MG63 (cell line): ENCODE results near the gene CYP2W1. TPM values are rescaled to one million over a fixed set of nuclear protein-coding genes. Genes with fewer than 3 reads are reported as not detected.

Experiments
- total RNA-seq: library from RNA; depleted of rRNA; stranded (reverse); fragments of >200 nt; shearing (Covaris generic); gene quantifications from 2 replicates; pipeline ENCODE4 v1.2.3, GENCODE V29; 2014; ENCODE audit warnings: low replicate concordance; rRNA removed

CYP2W1 gene
- total RNA-seq, 1 experiment from 2014 or later: not detected

Other genes with a start within 250 kb of the CYP2W1 start
- 109 and 157 TPM in 2 replicates for gene SUN1, start 150.7 kb upstream of the CYP2W1 start, total RNA-seq
- 58.2 and 58.9 TPM in 2 replicates for gene GET4, start 106.6 kb upstream of the CYP2W1 start, total RNA-seq
- 7.6 and 9.6 TPM in 2 replicates for gene ADAP1, start 28.5 kb upstream of the CYP2W1 start, total RNA-seq
- gene COX19, start 7.6 kb upstream of the CYP2W1 start, total RNA-seq: 4.4 and 10.1 TPM in 2 replicates
- 1.5 TPM in 1 of 2 replicates, not detected in the other for gene GPR146, start 61.4 kb downstream of the CYP2W1 start, total RNA-seq
- gene GPER1, start 104.9 kb downstream of the CYP2W1 start, total RNA-seq: 2.2 and 2.8 TPM in 2 replicates
- 49.9 and 71.8 TPM in 2 replicates for gene ZFAND2A, start 177.0 kb downstream of the CYP2W1 start, total RNA-seq
- gene UNCX, start 249.7 kb downstream of the CYP2W1 start, total RNA-seq: not detected in 2 replicates